ENCODE results near the gene PDZD4.
A peak's percentile ranks its signal among the peaks of the same experiment; 100 is the strongest.

PDZD4 gene

GRCh38 chrX:153832728-153833127 is 2.4 kb upstream of the PDZD4 start:
- no peak overlapping the region for H3K4me3 ChIP-seq (ENCODE audit: low read depth, low read length)
- no peak for DNase-seq (ENCODE audit: low read depth)
- TF ChIP-seq CTCF (conservative IDR thresholded peaks at IDR 0.05; ENCODE audit: low read depth, low read length), result no peak

GRCh38 chrX:153831429-153832150 is 1.2 kb upstream of the PDZD4 start:
- H3K4me3 ChIP-seq (ENCODE audit: low read depth, low read length), result no peak overlapping the region
- no peak for TF ChIP-seq CTCF (conservative IDR thresholded peaks at IDR 0.05; ENCODE audit: low read depth, low read length)
- DNase-seq (ENCODE audit: low read depth), result no peak

GRCh38 chrX:153830640-153831428 is 490 bp upstream of the PDZD4 start:
- no peak for TF ChIP-seq CTCF (conservative IDR thresholded peaks at IDR 0.05; ENCODE audit: low read depth, low read length)

GRCh38 chrX:153829549-153829798 is 870 bp downstream of the PDZD4 start:
- DNase-seq (ENCODE audit: low read depth), result no peak
- H3K4me3 ChIP-seq (ENCODE audit: low read depth, low read length), result no peak overlapping the region
- no peak for TF ChIP-seq CTCF (conservative IDR thresholded peaks at IDR 0.05; ENCODE audit: low read depth, low read length)

More at GRCh38 chrX:153830640-153831428, 490 bp upstream of the PDZD4 start:
- DNase-seq (ENCODE audit: low read depth), result no peak
- no peak overlapping the region for H3K4me3 ChIP-seq (ENCODE audit: low read depth, low read length)

- TF ChIP-seq CTCF (conservative IDR thresholded peaks at IDR 0.05; ENCODE audit: low read depth, low read length), result no peak
- H3K4me3 ChIP-seq (ENCODE audit: low read depth, low read length), result peak overlapping the region; percentile 36
These were observed 1.4 kb downstream of the PDZD4 start for GRCh38 chrX:153828723-153829548.

GRCh38 chrX:153828308-153828707 is 2.0 kb downstream of the PDZD4 start:
- peak; percentile 38 for DNase-seq (ENCODE audit: low read depth)
- no peak for TF ChIP-seq CTCF (conservative IDR thresholded peaks at IDR 0.05; ENCODE audit: low read depth, low read length)
- peak overlapping the region; percentile 36 for H3K4me3 ChIP-seq (ENCODE audit: low read depth, low read length)

More at GRCh38 chrX:153828723-153829548, 1.4 kb downstream of the PDZD4 start:
- peak; percentile 3 for DNase-seq (ENCODE audit: low read depth)

All from choroid plexus epithelial cell (primary cell).